GM18505 (cell line): ENCODE data around the gene PHF20.
"Not testable (repeated sequence)": the region's sequence is repeated elsewhere in the genome, so short reads cannot be mapped to it uniquely, and the experiment has no call there.

Experiments
- ATAC-seq: cut with Tn5 transposase; IDR thresholded peaks from one replicate; pipeline ENCODE4 v1.9.1; 2021; ENCODE audit not compliant: unreplicated experiment
- POLR2A ChIP-seq: IDR thresholded peaks from 4 replicates; pipeline ENCODE4 v1.6.1; 2011; ENCODE audit warnings: borderline replicate concordance; ENCODE audit not compliant: insufficient read depth, insufficient read length; ENCODE audit errors: extremely low read depth

The PHF20 gene

GRCh38 chr20:35854713-35855348 is 83.0 kb downstream of the PHF20 start:
- ATAC-seq: no peak
- no peak for TF ChIP-seq POLR2A

- ATAC-seq: not testable (repeated sequence)
Observed at GRCh38 chr20:35855641-35856040, 83.8 kb downstream of the PHF20 start.

GRCh38 chr20:35856866-35857265 is 85.1 kb downstream of the PHF20 start:
- no peak for TF ChIP-seq POLR2A
- ATAC-seq: no peak

- TF ChIP-seq POLR2A: no peak
- ATAC-seq: no peak
Observed at GRCh38 chr20:35866418-35867202, 94.8 kb downstream of the PHF20 start.

GRCh38 chr20:35870541-35871258 is 98.9 kb downstream of the PHF20 start:
- TF ChIP-seq POLR2A: no peak
- no peak for ATAC-seq

- TF ChIP-seq POLR2A: no peak
- ATAC-seq: no peak
Observed at GRCh38 chr20:35871259-35871771, 99.5 kb downstream of the PHF20 start.

- no peak for TF ChIP-seq POLR2A
- no peak for ATAC-seq
Observed at GRCh38 chr20:35876033-35876320, 104.2 kb downstream of the PHF20 start.

GRCh38 chr20:35877611-35878010 is 105.8 kb downstream of the PHF20 start:
- ATAC-seq: no peak
- TF ChIP-seq POLR2A: no peak

GRCh38 chr20:35878113-35878625 is 106.4 kb downstream of the PHF20 start:
- ATAC-seq: no peak
- TF ChIP-seq POLR2A: no peak

- ATAC-seq: no peak
- no peak for TF ChIP-seq POLR2A
Observed at GRCh38 chr20:35881676-35882075, 109.9 kb downstream of the PHF20 start.

- not testable (repeated sequence) for ATAC-seq
Observed at GRCh38 chr20:35882427-35883161, 110.8 kb downstream of the PHF20 start.

- no peak for ATAC-seq
- TF ChIP-seq POLR2A: no peak
Observed at GRCh38 chr20:35883336-35883777, 111.5 kb downstream of the PHF20 start.
